Rectal smooth muscle tissue (tissue), 1 donor: ENCODE measurements around the gene STAT4.

Experiments
- H3K27ac ChIP-seq: one replicate; pipeline ENCODE4 v1.7.0; 2013; ENCODE audit warnings: low read depth, low read length, inconsistent platforms
- H3K27me3 ChIP-seq: one replicate; pipeline ENCODE4 v1.7.0; 2013; ENCODE audit warnings: low read length; ENCODE audit not compliant: control insufficient read depth, insufficient read depth
- H3K36me3 ChIP-seq: one replicate; pipeline ENCODE4 v1.7.0; 2013; ENCODE audit warnings: low read length; ENCODE audit not compliant: control insufficient read depth, insufficient read depth
- H3K4me1 ChIP-seq: one replicate; pipeline ENCODE4 v1.7.0; 2013; ENCODE audit warnings: low read length; ENCODE audit not compliant: control insufficient read depth, insufficient read depth
- H3K4me3 ChIP-seq: one replicate; pipeline ENCODE4 v1.7.0; 2013; ENCODE audit warnings: low read length
- H3K9ac ChIP-seq: one replicate; pipeline ENCODE4 v1.7.0; 2013; ENCODE audit warnings: low read length

Gene STAT4

GRCh38 chr2:191086706-191087105 is 64.1 kb downstream of the STAT4 start:
- Histone ChIP-seq H3K9ac (no peak overlapping the region), H3K27me3 (no peaks in the 10 kb centered on the region), H3K4me3 (no peak overlapping the region), H3K27ac (no peak overlapping the region), H3K4me1 (no peaks in the 10 kb centered on the region), H3K36me3 (no peaks in the 10 kb centered on the region)

- no peak overlapping the region for H3K4me3 ChIP-seq
- no peaks in the 10 kb centered on the region for H3K4me1 ChIP-seq
- H3K9ac ChIP-seq, result no peak overlapping the region
- no peaks in the 10 kb centered on the region for H3K27me3 ChIP-seq
- H3K36me3 ChIP-seq, result no peaks in the 10 kb centered on the region
- no peak overlapping the region for H3K27ac ChIP-seq
Measured at GRCh38 chr2:191083540-191083939, 67.3 kb downstream of the STAT4 start.

GRCh38 chr2:191082321-191082720 is 68.5 kb downstream of the STAT4 start:
- Histone ChIP-seq H3K36me3 (no peaks in the 10 kb centered on the region), H3K4me1 (no peaks in the 10 kb centered on the region), H3K4me3 (no peak overlapping the region), H3K27ac (no peak overlapping the region), H3K27me3 (no peaks in the 10 kb centered on the region), H3K9ac (no peak overlapping the region)

- H3K36me3 ChIP-seq, result no peaks in the 10 kb centered on the region
- H3K9ac ChIP-seq, result no peak overlapping the region
- H3K4me1 ChIP-seq, result no peaks in the 10 kb centered on the region
- H3K27ac ChIP-seq, result no peak overlapping the region
- H3K27me3 ChIP-seq, result no peaks in the 10 kb centered on the region
- H3K4me3 ChIP-seq, result no peak overlapping the region
Measured at GRCh38 chr2:191081411-191082155, 69.2 kb downstream of the STAT4 start.

DNA sequence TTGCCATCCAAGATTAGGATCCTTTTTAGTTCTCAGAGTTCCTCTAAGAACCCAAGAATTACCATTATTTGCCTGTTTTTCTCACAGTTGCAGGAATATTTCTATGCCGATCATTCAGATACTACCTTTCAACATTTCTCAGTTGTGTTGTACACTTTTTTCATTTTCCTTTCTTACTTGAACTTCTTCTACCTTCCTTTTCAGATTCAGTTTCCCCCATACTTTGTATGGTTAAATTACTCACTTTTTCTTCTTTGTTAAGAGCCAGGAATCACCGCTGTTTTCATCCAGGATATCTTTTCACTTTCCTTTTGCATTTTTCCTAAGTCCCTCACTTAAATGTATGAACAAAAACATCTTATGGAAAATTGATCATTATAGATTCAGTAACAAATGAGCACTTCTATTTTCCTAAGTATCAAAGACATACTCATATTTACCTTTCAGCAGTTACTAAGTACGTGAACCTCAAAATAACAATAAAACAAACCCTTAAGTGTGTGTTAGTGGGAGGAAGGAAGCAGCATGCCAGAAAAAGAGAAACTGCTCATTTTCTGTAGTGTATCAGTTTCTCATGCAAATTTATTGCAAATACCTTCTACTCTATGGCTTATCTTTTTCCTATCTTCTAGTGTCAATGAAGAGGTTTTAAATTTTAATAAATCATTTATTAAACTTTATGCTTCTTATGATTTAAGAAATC is 72.5 kb downstream of the STAT4 start:
- no peaks in the 10 kb centered on the region for H3K36me3 ChIP-seq
- no peaks in the 10 kb centered on the region for H3K4me1 ChIP-seq
- no peaks in the 10 kb centered on the region for H3K27me3 ChIP-seq
- no peak overlapping the region for H3K27ac ChIP-seq
- no peak overlapping the region for H3K4me3 ChIP-seq
- no peak overlapping the region for H3K9ac ChIP-seq

- no peaks in the 10 kb centered on the region for H3K4me1 ChIP-seq
- no peaks in the 10 kb centered on the region for H3K36me3 ChIP-seq
- no peaks in the 10 kb centered on the region for H3K27me3 ChIP-seq
- H3K27ac ChIP-seq, result no peak overlapping the region
- no peak overlapping the region for H3K9ac ChIP-seq
- H3K4me3 ChIP-seq, result no peak overlapping the region
Measured at GRCh38 chr2:191070276-191070675, 80.5 kb downstream of the STAT4 start.

DNA sequence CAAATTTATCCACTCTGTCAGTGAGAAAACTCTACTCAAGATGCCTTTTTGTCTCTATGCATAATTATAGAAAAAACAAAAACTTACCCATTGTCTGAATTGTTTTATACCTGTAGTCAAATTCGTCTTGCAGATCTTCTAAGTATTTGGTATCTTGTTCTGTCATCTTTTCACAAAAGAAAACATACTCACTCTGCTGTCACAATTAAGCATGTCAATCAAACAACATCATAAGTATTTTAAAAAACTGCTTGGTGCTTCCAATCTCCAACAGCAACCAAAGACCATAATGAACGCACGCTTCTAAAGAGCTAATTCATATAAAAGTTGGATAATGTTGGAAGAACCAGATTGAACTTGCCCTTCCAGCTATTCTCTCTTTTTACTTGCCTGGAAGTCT is 81.2 kb downstream of the STAT4 start:
- no peaks in the 10 kb centered on the region for H3K4me1 ChIP-seq
- no peaks in the 10 kb centered on the region for H3K27me3 ChIP-seq
- H3K4me3 ChIP-seq, result no peak overlapping the region
- H3K9ac ChIP-seq, result no peak overlapping the region
- no peak overlapping the region for H3K27ac ChIP-seq
- H3K36me3 ChIP-seq, result no peaks in the 10 kb centered on the region

DNA sequence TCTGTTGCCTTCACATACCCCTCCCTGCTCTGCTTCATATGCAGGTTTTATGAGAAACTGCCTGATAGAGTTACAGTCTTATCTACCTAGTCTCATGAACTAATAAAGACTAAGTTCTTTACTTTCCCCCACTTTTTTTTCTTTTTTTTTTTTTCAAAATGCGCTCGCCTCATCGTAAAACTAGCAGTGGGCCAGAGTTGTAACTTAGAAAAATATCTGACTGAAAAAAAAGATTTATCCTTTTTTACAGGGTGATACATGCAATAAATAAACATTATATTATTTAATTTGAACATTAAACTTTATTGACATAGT is 83.9 kb downstream of the STAT4 start:
- Histone ChIP-seq H3K4me3 (no peak overlapping the region), H3K36me3 (no peaks in the 10 kb centered on the region), H3K9ac (no peak overlapping the region), H3K27ac (no peak overlapping the region), H3K4me1 (no peaks in the 10 kb centered on the region), H3K27me3 (no peaks in the 10 kb centered on the region)

GRCh38 chr2:191066197-191066918 is 84.4 kb downstream of the STAT4 start:
- Histone ChIP-seq H3K4me3 (no peak overlapping the region), H3K4me1 (no peaks in the 10 kb centered on the region), H3K36me3 (no peaks in the 10 kb centered on the region), H3K27ac (no peak overlapping the region), H3K9ac (no peak overlapping the region), H3K27me3 (no peaks in the 10 kb centered on the region)

DNA sequence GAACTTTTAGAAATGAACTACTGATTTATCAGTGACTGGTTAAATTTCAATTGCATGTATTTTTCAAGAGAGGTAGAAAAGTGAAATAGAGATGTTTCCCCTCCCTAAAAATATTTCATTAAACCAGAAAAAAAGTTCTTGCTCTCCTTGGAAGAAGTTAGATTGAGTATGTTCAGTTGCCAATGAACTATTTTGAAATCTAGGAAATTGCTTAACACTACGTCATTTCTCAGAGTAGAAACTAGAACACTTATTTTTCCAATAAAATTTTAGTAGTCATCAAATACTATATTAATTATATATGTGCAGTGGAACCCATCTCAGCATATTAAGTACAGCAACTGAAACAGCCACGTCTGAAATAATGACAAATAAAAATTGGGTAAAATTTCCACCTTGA is 85.0 kb downstream of the STAT4 start:
- Histone ChIP-seq H3K4me3 (no peak overlapping the region), H3K9ac (no peak overlapping the region), H3K36me3 (no peaks in the 10 kb centered on the region), H3K27ac (no peak overlapping the region), H3K27me3 (no peaks in the 10 kb centered on the region), H3K4me1 (no peaks in the 10 kb centered on the region)

- no peak overlapping the region for H3K9ac ChIP-seq
- no peak overlapping the region for H3K27ac ChIP-seq
- H3K27me3 ChIP-seq, result no peaks in the 10 kb centered on the region
- no peaks in the 10 kb centered on the region for H3K36me3 ChIP-seq
- no peak overlapping the region for H3K4me3 ChIP-seq
- no peaks in the 10 kb centered on the region for H3K4me1 ChIP-seq
Measured at GRCh38 chr2:191064590-191064989, 86.2 kb downstream of the STAT4 start.

GRCh38 chr2:191063584-191063983 is 87.2 kb downstream of the STAT4 start:
- no peak overlapping the region for H3K27ac ChIP-seq
- H3K4me1 ChIP-seq, result no peaks in the 10 kb centered on the region
- no peak overlapping the region for H3K4me3 ChIP-seq
- H3K27me3 ChIP-seq, result no peaks in the 10 kb centered on the region
- H3K36me3 ChIP-seq, result no peaks in the 10 kb centered on the region
- no peak overlapping the region for H3K9ac ChIP-seq
